HPDE6-E6E7 (cell line): ENCODE measurements around the gene IL1RAP.

Experiments
- DNase-seq: peaks from one replicate; pipeline ENCODE4 v3.0.0; 2011; ENCODE audit warnings: missing footprints; ENCODE audit errors: extremely low spot score

The IL1RAP gene

GRCh38 chr3:190614226-190615059 lies 100.6 kb downstream of the IL1RAP start:
- DNase-seq: no peak

GRCh38 chr3:190615060-190615384 lies 101.1 kb downstream of the IL1RAP start:
- DNase-seq: no peak

GRCh38 chr3:190615607-190616006 lies 101.7 kb downstream of the IL1RAP start:
- no peak for DNase-seq

- DNase-seq: no peak
These were observed 102.8 kb downstream of the IL1RAP start for GRCh38 chr3:190616637-190617036.

- no peak for DNase-seq
These were observed 103.3 kb downstream of the IL1RAP start for GRCh38 chr3:190617185-190617584.

GRCh38 chr3:190618330-190619030 lies 104.6 kb downstream of the IL1RAP start:
- DNase-seq: no peak

- DNase-seq: no peak
These were observed 105.5 kb downstream of the IL1RAP start for GRCh38 chr3:190619353-190619752.

- no peak for DNase-seq
These were observed 105.9 kb downstream of the IL1RAP start for GRCh38 chr3:190619761-190620160.

- DNase-seq: no peak
These were observed 107.2 kb downstream of the IL1RAP start for GRCh38 chr3:190620886-190621608.

- no peak for DNase-seq
These were observed 108.0 kb downstream of the IL1RAP start for GRCh38 chr3:190621927-190622326.

- no peak for DNase-seq
These were observed 110.4 kb downstream of the IL1RAP start for GRCh38 chr3:190624282-190624681.

- DNase-seq: no peak
These were observed 113.2 kb downstream of the IL1RAP start for GRCh38 chr3:190626951-190627620.

GRCh38 chr3:190629088-190629487 lies 115.2 kb downstream of the IL1RAP start:
- no peak for DNase-seq

- DNase-seq: no peak
These were observed 117.4 kb downstream of the IL1RAP start for GRCh38 chr3:190631295-190631694.

- DNase-seq: no peak
These were observed 127.7 kb downstream of the IL1RAP start for GRCh38 chr3:190641564-190641963.

- no peak for DNase-seq
These were observed 128.1 kb downstream of the IL1RAP start for GRCh38 chr3:190642016-190642415.

- DNase-seq: no peak
These were observed 130.2 kb downstream of the IL1RAP start for GRCh38 chr3:190644035-190644434.

- no peak for DNase-seq
These were observed 130.9 kb downstream of the IL1RAP start for GRCh38 chr3:190644766-190645165.

GRCh38 chr3:190645932-190646460 lies 132.1 kb downstream of the IL1RAP start:
- no peak for DNase-seq

GRCh38 chr3:190646996-190647395 lies 133.1 kb downstream of the IL1RAP start:
- no peak for DNase-seq

- no peak for DNase-seq
These were observed 142.0 kb downstream of the IL1RAP start for GRCh38 chr3:190655933-190656332.

- no peak for DNase-seq
These were observed 144.2 kb downstream of the IL1RAP start for GRCh38 chr3:190658106-190658505.
